Hepatocyte (in vitro differentiated cells): ENCODE data around the gene LINGO3. TPM values are rescaled to one million over a fixed set of nuclear protein-coding genes. Genes with fewer than 3 reads are reported as not detected.

ENCODE experiments used
- DNase-seq: peaks from one replicate; pipeline ENCODE4 v3.0.0-alpha.2; 2016; ENCODE audit warnings: low spot score
- H2AFZ ChIP-seq: fragments of 200-600 bp; sonication (generic); 2 replicates; pipeline ENCODE4 v1.6.0; 2016; ENCODE audit warnings: antibody characterized with exemption, mild to moderate bottlenecking
- H3K27ac ChIP-seq: fragments of 200-600 bp; sonication (generic); 2 replicates; pipeline ENCODE4 v1.5.1; 2016; ENCODE audit warnings: mild to moderate bottlenecking
- H3K27me3 ChIP-seq: fragments of 200-600 bp; sonication (generic); 2 replicates; pipeline ENCODE4 v1.6.1; 2016
- H3K36me3 ChIP-seq: fragments of 200-600 bp; sonication (generic); replicated peaks from 2 replicates; pipeline ENCODE4 v1.5.1; 2016; ENCODE audit warnings: low read depth; ENCODE audit not compliant: insufficient read depth
- H3K4me1 ChIP-seq: fragments of 200-600 bp; sonication (generic); 2 replicates; pipeline ENCODE4 v1.5.1; 2016; ENCODE audit warnings: mild to moderate bottlenecking, moderate library complexity; ENCODE audit not compliant: insufficient read depth
- H3K4me2 ChIP-seq: fragments of 200-600 bp; sonication (generic); 2 replicates; pipeline ENCODE4 v1.6.0; 2016
- H3K4me3 ChIP-seq: fragments of 200-600 bp; sonication (generic); 2 replicates; pipeline ENCODE4 v1.5.1; 2016; ENCODE audit warnings: mild to moderate bottlenecking
- H3K79me2 ChIP-seq: fragments of 200-600 bp; sonication (generic); 2 replicates; pipeline ENCODE4 v1.6.0; 2017; ENCODE audit warnings: mild to moderate bottlenecking
- H3K9me2 ChIP-seq: fragments of 200-600 bp; sonication (generic); replicated peaks from 2 replicates; pipeline ENCODE4 v1.6.0; 2017; ENCODE audit warnings: mild to moderate bottlenecking; ENCODE audit not compliant: insufficient read depth
- H3K9me3 ChIP-seq: fragments of 200-600 bp; sonication (generic); 2 replicates; pipeline ENCODE4 v1.5.1; 2016; ENCODE audit warnings: low read depth, mild to moderate bottlenecking
- H4K20me1 ChIP-seq: fragments of 200-600 bp; sonication (generic); 2 replicates; pipeline ENCODE4 v1.6.0; 2016; ENCODE audit warnings: mild to moderate bottlenecking; ENCODE audit not compliant: insufficient read depth, poor library complexity, severe bottlenecking
- EZH2 ChIP-seq: fragments of 200-600 bp; sonication (generic); IDR thresholded peaks from 2 replicates; pipeline ENCODE4 v1.6.1; 2016; ENCODE audit warnings: antibody characterized with exemption, mild to moderate bottlenecking, borderline replicate concordance
- EZH2phosphoT487 ChIP-seq: fragments of 200-600 bp; sonication (generic); IDR thresholded peaks from one replicate; pipeline ENCODE4 v1.6.1; 2018; ENCODE audit warnings: antibody characterized with exemption, mild to moderate bottlenecking, low read depth, moderate library complexity; ENCODE audit not compliant: unreplicated experiment, severe bottlenecking
- WGBS: methylation state at CpG from one replicate; pipeline ENCODE4 v1.1.6; 2016; ENCODE audit warnings: low lambda C conversion rate; ENCODE audit errors: missing lambda C conversion rate; 5-methylcytosine and 5-hydroxymethylcytosine counted together
- polyA plus RNA-seq: library from polyadenylated mRNA; unstranded; fragments of >200 nt; fragmentation: Nextera tagmentation; extraction: Ambion mirVana; gene quantifications from 2 replicates; pipeline ENCODE4 v1.2.1, GENCODE V29; 2016
- total RNA-seq: library from RNA; depleted of rRNA; stranded (reverse); fragments of >200 nt; gene quantifications from 2 replicates; pipeline ENCODE4 v1.2.3, GENCODE V29; 2014
- TF ChIP-seq, protein P1 (sequence below): fragments of 200-600 bp; sonication (generic); IDR thresholded peaks from 2 replicates; pipeline ENCODE4 v1.5.1; 2016; ENCODE audit warnings: antibody characterized with exemption, mild to moderate bottlenecking; ENCODE audit not compliant: poor library complexity

The LINGO3 gene
- total and polyA plus RNA-seq, 2 experiments from 2014 or later, result not detected

DNA sequence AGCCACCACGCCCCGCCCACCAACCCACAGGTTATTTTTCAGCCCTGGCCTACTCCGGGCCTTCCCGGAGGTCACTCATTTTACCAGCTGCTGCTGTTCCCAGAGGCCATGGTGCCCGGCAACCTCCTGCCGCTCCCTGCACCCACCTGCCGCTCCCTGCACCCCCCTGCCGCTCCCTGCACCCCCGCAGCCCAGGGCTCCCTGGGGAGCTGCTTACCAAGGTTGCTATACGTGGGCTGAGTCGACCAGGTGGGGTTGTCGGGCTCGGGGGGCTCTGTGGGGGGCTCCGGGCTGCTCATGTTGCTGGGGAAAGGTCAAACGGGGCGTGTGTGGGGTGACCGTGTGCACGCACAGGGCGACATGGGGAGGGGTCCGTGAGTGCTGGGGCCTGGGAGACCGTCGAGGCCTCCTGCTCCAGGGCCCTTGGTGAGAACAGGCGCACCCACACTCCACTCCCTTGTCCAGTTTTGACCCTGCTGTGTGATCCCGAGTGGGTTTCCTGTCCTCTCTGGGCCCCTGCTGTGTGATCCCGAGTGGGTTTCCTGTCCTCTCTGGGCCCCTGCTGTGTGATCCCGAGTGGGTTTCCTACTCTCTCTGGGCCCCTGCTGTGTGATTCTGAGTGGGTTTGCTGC, 27.2 kb downstream of the LINGO3 start:
- Histone ChIP-seq H3K9me2 (no peaks in the 10 kb centered on the region), H3K27me3 (peaks cover 15% of the 10 kb centered on the region), H3K27ac (no peak overlapping the region), H3K36me3 (no peaks in the 10 kb centered on the region), H3K4me3 (no peak overlapping the region), H3K4me1 (peaks cover 11% of the 10 kb centered on the region), H3K4me2 (no peak overlapping the region), H3K79me2 (no peaks in the 10 kb centered on the region), H3K9me3 (no peaks in the 10 kb centered on the region), H4K20me1 (no peaks in the 10 kb centered on the region), H2AFZ (no peak overlapping the region)
- no peak for DNase-seq
- TF ChIP-seq, protein P1, sequence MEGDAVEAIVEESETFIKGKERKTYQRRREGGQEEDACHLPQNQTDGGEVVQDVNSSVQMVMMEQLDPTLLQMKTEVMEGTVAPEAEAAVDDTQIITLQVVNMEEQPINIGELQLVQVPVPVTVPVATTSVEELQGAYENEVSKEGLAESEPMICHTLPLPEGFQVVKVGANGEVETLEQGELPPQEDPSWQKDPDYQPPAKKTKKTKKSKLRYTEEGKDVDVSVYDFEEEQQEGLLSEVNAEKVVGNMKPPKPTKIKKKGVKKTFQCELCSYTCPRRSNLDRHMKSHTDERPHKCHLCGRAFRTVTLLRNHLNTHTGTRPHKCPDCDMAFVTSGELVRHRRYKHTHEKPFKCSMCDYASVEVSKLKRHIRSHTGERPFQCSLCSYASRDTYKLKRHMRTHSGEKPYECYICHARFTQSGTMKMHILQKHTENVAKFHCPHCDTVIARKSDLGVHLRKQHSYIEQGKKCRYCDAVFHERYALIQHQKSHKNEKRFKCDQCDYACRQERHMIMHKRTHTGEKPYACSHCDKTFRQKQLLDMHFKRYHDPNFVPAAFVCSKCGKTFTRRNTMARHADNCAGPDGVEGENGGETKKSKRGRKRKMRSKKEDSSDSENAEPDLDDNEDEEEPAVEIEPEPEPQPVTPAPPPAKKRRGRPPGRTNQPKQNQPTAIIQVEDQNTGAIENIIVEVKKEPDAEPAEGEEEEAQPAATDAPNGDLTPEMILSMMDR, result no peak
- TF ChIP-seq EZH2phosphoT487 (no peak), EZH2 (no peak)
- WGBS, result 86% methylated on average over 20 of the region's 26 CpGs

DNA sequence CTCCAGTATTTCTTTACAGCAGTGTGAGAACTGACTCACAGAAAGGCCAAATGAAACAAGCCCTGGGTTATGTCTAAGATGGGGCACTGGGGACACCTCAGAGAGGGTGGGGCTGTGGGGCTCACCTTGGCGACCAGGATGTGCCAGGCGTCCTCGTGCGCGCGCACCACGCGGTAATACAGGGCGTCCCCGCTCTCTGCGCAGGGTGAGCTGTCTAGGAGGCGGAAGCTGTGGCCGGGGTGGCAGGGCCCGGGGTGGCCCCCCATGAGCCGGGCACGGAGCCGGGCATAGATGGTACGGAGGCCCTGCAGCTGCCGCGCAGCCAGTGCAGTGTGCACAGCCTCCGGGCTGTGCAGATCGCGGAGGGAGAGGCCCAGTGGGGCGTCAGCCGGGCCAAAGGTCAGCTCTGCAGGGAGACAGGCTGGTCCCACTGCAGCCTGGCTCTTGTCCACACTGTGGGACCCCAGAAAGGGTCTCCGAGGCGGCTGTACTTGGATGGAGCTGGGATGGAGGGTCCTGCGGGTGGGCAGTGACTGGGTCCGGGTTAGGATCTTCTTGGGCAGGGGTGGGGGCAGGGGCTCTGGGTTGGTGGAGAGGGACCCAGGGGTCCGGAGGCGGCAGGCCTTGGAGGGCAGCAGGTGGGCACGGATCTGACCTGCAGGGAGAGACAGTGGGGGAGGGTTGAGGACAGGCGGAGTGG, 29.3 kb downstream of the LINGO3 start:
- Histone ChIP-seq H3K9me2 (no peaks in the 10 kb centered on the region), H2AFZ (no peak overlapping the region), H3K4me3 (no peak overlapping the region), H3K36me3 (no peaks in the 10 kb centered on the region), H3K9me3 (no peaks in the 10 kb centered on the region), H3K4me2 (no peak overlapping the region), H3K4me1 (peaks cover 11% of the 10 kb centered on the region), H3K79me2 (peaks cover 12% of the 10 kb centered on the region), H3K27me3 (peaks cover 15% of the 10 kb centered on the region), H4K20me1 (peaks cover 14% of the 10 kb centered on the region), H3K27ac (no peak overlapping the region)
- TF ChIP-seq, protein P1, result no peak
- TF ChIP-seq EZH2 (no peak), EZH2phosphoT487 (no peak)
- WGBS, result 88% methylated on average over 17 of the region's 33 CpGs
- no peak for DNase-seq

DNA sequence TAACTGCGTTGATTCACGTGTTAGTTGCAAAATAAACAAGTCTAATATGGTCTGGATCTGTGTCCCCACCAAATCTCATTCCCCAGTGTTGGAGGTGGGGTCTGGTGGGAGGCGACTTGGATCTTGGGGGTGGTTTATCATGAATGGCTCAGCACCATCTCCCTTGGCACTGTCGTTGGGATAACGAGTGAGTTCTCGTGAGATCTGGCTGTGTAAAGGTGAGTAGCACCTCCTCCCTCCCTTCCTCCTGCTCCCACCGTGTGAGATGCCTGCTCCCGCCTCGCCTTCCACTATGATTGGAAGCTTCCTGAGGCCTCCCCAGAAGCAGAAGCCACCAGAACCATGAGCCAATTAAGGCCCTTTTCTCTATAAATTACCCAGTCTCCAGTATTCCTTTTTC, 30.8 kb downstream of the LINGO3 start:
- Histone ChIP-seq H3K79me2 (peaks cover 27% of the 10 kb centered on the region), H3K36me3 (no peaks in the 10 kb centered on the region), H3K9me2 (no peaks in the 10 kb centered on the region), H3K9me3 (no peaks in the 10 kb centered on the region), H2AFZ (no peak overlapping the region), H4K20me1 (peaks cover 29% of the 10 kb centered on the region), H3K27me3 (peaks cover 3% of the 10 kb centered on the region), H3K4me1 (peaks cover 20% of the 10 kb centered on the region), H3K27ac (no peak overlapping the region), H3K4me2 (no peak overlapping the region), H3K4me3 (no peak overlapping the region)
- TF ChIP-seq, protein P1, result no peak
- TF ChIP-seq EZH2, result no peak
- no peak for TF ChIP-seq EZH2phosphoT487
- DNase-seq, result no peak
- WGBS, result 86% methylated on average over 9 of the region's 9 CpGs
